Mucosa of descending colon (tissue), 3 donors: ENCODE data around the gene METTL24. TPM values are rescaled to one million over a fixed set of nuclear protein-coding genes. Genes with fewer than 3 reads are reported as not detected.

Source experiments
- ATAC-seq: fragments of 200-7000 bp; cut with Tn5 transposase; one replicate; pipeline ENCODE4 v1.9.1; 2020; ENCODE audit warnings: mild to moderate bottlenecking, moderate library complexity
- DNase-seq, 3 donors: peaks; one replicate each; pipeline ENCODE4 v3.0.0-alpha.2; 2020
- H3K36me3 ChIP-seq: fragments of 200-600 bp; one replicate; pipeline ENCODE4 v1.8.0; 2021; ENCODE audit warnings: low read depth, mild to moderate bottlenecking
- H3K4me1 ChIP-seq: fragments of 200-600 bp; one replicate; pipeline ENCODE4 v1.8.0; 2021; ENCODE audit warnings: low read depth, mild to moderate bottlenecking
- H3K4me3 ChIP-seq: fragments of 200-600 bp; one replicate; pipeline ENCODE4 v1.8.0; 2021; ENCODE audit warnings: mild to moderate bottlenecking
- H3K9me3 ChIP-seq: fragments of 200-600 bp; one replicate; pipeline ENCODE4 v1.8.0; 2021; ENCODE audit warnings: mild to moderate bottlenecking
- CTCF ChIP-seq: fragments of 200-600 bp; IDR thresholded peaks from one replicate; pipeline ENCODE4 v1.8.0; 2022; ENCODE audit warnings: antibody characterized with exemption, mild to moderate bottlenecking
- intact Hi-C, 2 donors: fragments of 100-400 bp; cut with DNase I in 1 of 2; cut with micrococcal nuclease in 1 of 2; formaldehyde crosslinking; loops; one replicate each; pipeline versions ENCODE4 v1.11.0 to v1.11.1; 2022; cut with DNase I, micrococcal nuclease
- total RNA-seq, 3 donors: library from RNA; stranded (reverse); fragmentation: NEBNext Ultra II Directional in 2 of 3; extraction: Animal tissue kit (Norgen Biotek cat#: 25700) in 2 of 3; gene quantifications; one replicate each; pipeline versions ENCODE4 v1.2.1 to v1.2.4, GENCODE V29; 2021 to 2023
- donor health status: DM: no; HTN: no; CAD: no; lungs with moderate emphysema.
- donor health status: DM: no; HTN: no; CAD: no.
- donor health status: DM: no; HTN: yes; CAD: no.

The METTL24 gene
- total RNA-seq, 3 donors from 2014 or later = 0.43 to 23.5 (median 1.2) TPM

GRCh38 chr6:110233770-110234374 is 124.3 kb downstream of the METTL24 start:
- Histone ChIP-seq H3K4me1 (no peaks in the 10 kb centered on the region), H3K36me3 (no peaks in the 10 kb centered on the region), H3K4me3 (no peak overlapping the region), H3K9me3 (no peaks in the 10 kb centered on the region)
- DNase-seq = no peak
- intact Hi-C loops = no loop called here
- ATAC-seq = peak; percentile 54
- no peak for TF ChIP-seq CTCF

- no peak for ATAC-seq
- H3K9me3 ChIP-seq = no peaks in the 10 kb centered on the region
Observed at GRCh38 chr6:110232450-110232849, 125.7 kb downstream of the METTL24 start.

GRCh38 chr6:110226261-110226660 is 131.9 kb downstream of the METTL24 start:
- no peaks in the 10 kb centered on the region for H3K9me3 ChIP-seq
- no peak for TF ChIP-seq CTCF
- no peak for DNase-seq
- ATAC-seq = peak; percentile 38
- intact Hi-C loops = no loop called here
- H3K36me3 ChIP-seq = no peaks in the 10 kb centered on the region
- H3K4me1 ChIP-seq = peaks cover 4% of the 10 kb centered on the region
- no peak overlapping the region for H3K4me3 ChIP-seq

More at GRCh38 chr6:110232450-110232849, 125.7 kb downstream of the METTL24 start:
- no peak overlapping the region for H3K4me3 ChIP-seq
- H3K36me3 ChIP-seq = no peaks in the 10 kb centered on the region
- intact Hi-C loops = no loop called here
- DNase-seq = no peak
- TF ChIP-seq CTCF = no peak
- H3K4me1 ChIP-seq = no peaks in the 10 kb centered on the region

- H3K4me3 ChIP-seq = no peak overlapping the region
- ATAC-seq = no peak
- no peaks in the 10 kb centered on the region for H3K36me3 ChIP-seq
- H3K9me3 ChIP-seq = no peaks in the 10 kb centered on the region
- intact Hi-C loops = no loop called here
- H3K4me1 ChIP-seq = peaks cover 4% of the 10 kb centered on the region
- no peak for TF ChIP-seq CTCF
- DNase-seq = no peak
Observed at GRCh38 chr6:110221738-110222137, 136.4 kb downstream of the METTL24 start.

GRCh38 chr6:110217266-110217665 is 140.9 kb downstream of the METTL24 start:
- Histone ChIP-seq H3K4me3 (no peak overlapping the region), H3K36me3 (no peaks in the 10 kb centered on the region), H3K9me3 (no peaks in the 10 kb centered on the region), H3K4me1 (no peaks in the 10 kb centered on the region)
- DNase-seq = no peak
- ATAC-seq = no peak
- intact Hi-C loops = no loop called here
- no peak for TF ChIP-seq CTCF

- intact Hi-C loops = no loop called here
- Histone ChIP-seq H3K36me3 (no peaks in the 10 kb centered on the region), H3K4me3 (no peak overlapping the region), H3K9me3 (no peaks in the 10 kb centered on the region), H3K4me1 (no peaks in the 10 kb centered on the region)
- no peak for TF ChIP-seq CTCF
- ATAC-seq (no peak), DNase-seq (no peak)
Observed at GRCh38 chr6:110216140-110216539, 142.0 kb downstream of the METTL24 start.
